HG02571 (cell line): Measurements from ENCODE around the gene COG4.
A peak's percentile ranks its signal among the peaks of the same experiment; 100 is the strongest.
"Not testable (repeated sequence)": the region's sequence is repeated elsewhere in the genome, so short reads cannot be mapped to it uniquely, and the experiment has no call there.

Source experiments
- ATAC-seq: cut with Tn5 transposase; IDR thresholded peaks from one replicate; pipeline ENCODE4 v1.9.1; 2021; ENCODE audit warnings: mild to moderate bottlenecking, moderate library complexity; ENCODE audit not compliant: unreplicated experiment

Gene COG4

DNA sequence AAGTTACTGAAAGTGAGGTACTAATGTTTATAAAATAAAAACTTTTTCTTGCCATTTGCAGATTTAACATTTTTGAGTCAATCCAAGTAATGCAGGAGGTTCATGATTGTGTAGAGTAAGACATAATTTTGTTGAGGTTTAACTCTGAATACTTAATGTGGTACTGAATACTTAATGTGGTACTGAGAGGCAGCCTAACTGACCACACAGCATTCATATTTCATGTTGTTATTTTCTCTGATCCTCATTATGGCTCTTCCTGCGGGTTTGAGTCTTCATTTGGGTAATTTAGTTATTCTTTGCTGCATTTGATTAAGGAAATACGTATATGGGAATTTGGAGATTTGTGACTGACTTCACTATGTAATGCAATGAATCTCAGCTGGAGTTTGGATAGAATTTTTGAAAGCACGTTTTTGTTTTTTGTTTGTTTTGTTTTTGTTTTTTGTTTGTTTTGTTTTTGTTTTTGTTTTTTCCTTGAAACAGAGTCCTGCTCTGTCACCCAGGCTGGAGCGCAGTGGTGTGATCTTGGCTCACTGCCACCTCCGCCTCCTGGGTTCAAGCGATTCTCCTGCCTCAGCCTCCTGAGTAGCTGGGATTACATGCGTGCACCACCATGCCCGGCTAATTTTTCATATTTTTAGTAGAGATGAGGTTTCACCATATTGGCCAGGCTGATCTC lies 4.1 kb upstream of the COG4 start:
- ATAC-seq, result no peak

DNA sequence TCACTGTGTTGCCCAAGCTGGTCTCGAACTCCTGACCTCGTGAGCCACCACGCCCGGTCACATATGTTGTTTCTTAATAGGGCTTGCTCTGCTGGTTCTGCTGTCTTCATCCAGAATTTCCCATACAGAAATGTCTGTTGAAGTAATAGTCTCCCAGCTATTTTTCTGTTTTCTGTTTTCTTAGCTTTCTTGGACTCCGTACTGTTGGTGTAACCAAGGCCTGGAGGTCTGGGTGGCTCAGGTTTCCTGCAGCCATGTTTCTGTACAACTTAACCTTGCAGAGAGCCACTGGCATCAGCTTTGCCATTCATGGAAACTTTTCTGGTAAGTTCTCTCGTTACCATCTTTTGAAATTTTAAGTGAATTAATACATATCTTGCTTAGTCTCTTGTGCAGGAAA lies 3.0 kb upstream of the COG4 start:
- ATAC-seq, result no peak

- ATAC-seq, result not testable (repeated sequence)
These were observed 1.1 kb upstream of the COG4 start for GRCh38 chr16:70524399-70524825.

GRCh38 chr16:70523743-70524398 lies 517 bp upstream of the COG4 start, which contains the start of gene SF3B3:
SF3B3 (plus strand) TSS chr16:70523816; CDS start chr16:70526657, 2,841 bp downstream.
- ATAC-seq, result peak; percentile 54

GRCh38 chr16:70522216-70523075 lies 908 bp downstream of the COG4 start:
- ATAC-seq, result no peak

- ATAC-seq, result no peak
These were observed 2.6 kb downstream of the COG4 start for GRCh38 chr16:70520612-70521297.

- ATAC-seq, result no peak
These were observed 10.9 kb downstream of the COG4 start for GRCh38 chr16:70512456-70512855.

DNA sequence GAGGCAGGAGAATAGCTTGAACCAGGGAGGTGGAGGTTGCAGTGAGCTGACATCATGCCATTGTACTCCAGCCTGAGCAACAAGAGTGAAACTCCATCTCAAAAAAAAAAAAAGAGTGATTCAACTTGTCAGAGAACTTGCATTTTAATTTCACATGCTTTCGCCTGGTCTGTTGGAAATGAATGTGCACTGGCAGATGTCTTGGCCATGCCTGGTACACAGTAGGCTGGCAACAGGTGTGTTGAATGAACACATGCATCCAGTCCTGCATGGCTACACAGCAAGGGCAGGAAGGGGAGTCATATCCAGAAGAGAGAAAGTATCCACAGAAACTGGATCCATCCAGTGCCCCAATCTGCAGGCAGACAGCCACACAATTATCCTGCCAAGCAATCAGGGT lies 11.5 kb downstream of the COG4 start:
- no peak for ATAC-seq

GRCh38 chr16:70510216-70510615 lies 13.1 kb downstream of the COG4 start:
- ATAC-seq, result no peak

DNA sequence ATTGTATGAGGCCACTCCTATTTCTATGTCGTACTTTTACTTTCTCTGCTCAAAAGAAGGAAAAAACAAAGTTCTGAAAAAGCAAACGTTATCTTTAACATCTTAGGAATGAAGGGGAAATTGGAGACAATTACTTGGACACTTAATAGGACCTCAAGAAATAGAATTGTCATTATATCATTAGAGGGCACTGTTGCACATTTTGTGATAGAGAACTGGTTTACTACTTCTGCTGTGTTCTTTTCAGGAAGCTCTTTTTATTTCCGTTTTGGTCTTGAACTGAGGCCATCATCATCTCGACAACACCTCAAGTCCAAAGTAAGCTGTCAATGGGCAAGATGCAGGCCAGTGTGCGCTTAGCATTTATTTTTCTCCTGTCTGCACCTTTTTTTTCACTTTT lies 14.6 kb downstream of the COG4 start:
- no peak for ATAC-seq

- no peak for ATAC-seq
These were observed 26.8 kb downstream of the COG4 start for GRCh38 chr16:70496513-70496912.

GRCh38 chr16:70495425-70496182 lies 27.8 kb downstream of the COG4 start:
- ATAC-seq, result no peak

DNA sequence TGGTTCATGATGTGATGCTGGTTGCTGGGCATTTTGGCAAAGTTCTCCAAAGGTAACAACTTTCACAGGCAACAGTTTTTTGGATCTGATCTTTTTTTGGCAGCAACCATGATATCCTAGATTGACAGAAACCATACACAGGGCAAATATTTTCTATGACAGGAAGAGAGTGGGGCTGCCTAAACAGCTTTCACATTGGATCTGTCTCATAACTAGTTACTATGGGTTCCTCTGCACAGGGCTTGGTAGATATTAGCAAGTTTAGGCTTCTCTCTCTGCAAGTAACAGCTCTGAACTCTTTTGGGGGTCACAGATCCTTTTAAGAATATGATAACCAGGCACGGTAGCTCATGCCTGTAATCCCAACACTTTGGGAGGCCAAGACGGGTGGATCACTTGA lies 28.6 kb downstream of the COG4 start:
- ATAC-seq, result no peak

DNA sequence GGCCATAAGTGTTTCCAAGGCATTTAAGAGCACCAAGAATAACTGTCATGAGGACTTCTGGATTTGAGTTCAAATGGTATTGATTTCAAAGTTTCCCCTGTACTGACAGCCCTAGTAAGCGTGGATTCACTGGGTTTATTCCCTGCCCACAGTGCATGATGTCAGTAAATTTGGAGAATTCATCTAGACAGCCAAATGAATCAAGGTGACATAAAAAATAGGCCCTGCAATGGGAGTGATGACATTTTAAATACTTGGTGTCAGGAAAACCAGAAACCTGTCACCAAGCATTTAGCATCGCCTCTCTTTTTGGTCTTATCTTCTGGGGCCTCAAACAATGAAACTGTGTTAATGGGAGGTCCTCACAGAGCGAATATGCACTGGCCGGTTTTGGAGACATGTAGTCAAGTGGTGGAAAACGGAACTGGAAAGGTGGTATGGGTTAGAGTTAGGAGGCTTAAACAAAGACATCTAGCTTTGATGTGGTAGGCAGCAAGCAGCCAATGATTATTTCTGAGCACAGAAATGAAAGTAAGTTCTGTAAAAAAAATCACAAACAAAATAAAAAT lies 29.1 kb downstream of the COG4 start:
- ATAC-seq, result no peak

DNA sequence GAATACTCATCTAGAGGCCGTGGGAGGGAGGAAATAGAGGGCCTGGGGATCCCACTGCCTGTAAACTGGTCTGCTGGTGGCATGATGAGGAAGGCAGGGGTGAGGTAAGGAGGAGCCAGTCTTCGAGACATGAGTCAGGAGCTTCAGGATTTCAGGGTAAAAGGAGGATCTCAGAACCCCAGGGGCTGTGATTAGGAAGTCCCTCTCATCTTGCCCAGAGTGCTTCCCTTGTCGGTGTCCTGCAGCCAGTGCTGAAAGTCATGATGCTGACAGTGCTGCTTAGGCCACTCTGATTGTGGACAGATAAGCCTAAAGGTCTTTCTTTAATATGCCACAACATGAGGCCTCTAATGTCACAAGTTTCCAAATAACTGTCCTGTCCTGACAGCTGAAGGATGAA lies 29.6 kb downstream of the COG4 start:
- no peak for ATAC-seq

GRCh38 chr16:70490261-70490660 lies 33.1 kb downstream of the COG4 start:
- no peak for ATAC-seq

DNA sequence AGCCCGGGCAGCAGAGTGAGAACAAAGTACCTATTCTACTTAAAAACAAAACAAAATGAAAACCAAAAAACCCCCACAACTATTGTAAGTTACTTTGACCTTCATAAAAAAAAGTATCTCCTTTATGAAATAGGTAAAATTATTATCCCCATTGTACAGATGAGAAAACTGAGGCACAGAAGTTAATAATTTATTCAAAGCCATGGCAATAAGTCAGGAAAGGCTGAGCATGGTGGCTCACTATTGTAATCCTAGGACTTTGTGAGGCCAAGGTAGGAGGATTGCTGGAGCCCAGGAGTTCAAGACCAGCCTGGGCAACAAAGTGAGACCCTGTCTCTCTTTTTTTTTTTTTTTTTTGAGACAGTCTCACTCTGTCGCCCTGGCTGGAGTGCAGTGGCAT lies 38.5 kb downstream of the COG4 start:
- ATAC-seq, result no peak

- peak; percentile 68 for ATAC-seq
These were observed 39.9 kb downstream of the COG4 start for GRCh38 chr16:70483426-70483825.

DNA sequence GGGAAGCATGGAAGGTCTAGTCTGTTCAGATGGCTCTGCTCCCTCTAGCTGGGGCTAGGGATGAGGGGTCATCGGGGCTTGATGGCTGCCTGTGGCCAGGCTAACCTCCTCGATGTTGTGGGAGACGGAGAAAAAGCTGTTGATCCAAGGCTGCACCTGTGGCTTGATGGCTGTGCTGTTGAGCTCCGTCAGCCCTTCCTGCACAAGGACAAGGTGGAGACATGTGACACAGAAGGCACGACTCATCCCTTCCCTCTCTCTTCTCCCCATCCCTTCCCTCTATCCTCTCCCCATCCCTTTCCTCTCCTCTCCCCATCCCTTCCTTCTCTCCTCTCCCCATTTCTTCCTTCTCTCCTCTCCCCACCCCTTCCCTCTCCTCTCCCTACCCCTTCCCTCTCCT lies 40.7 kb downstream of the COG4 start:
- no peak for ATAC-seq

DNA sequence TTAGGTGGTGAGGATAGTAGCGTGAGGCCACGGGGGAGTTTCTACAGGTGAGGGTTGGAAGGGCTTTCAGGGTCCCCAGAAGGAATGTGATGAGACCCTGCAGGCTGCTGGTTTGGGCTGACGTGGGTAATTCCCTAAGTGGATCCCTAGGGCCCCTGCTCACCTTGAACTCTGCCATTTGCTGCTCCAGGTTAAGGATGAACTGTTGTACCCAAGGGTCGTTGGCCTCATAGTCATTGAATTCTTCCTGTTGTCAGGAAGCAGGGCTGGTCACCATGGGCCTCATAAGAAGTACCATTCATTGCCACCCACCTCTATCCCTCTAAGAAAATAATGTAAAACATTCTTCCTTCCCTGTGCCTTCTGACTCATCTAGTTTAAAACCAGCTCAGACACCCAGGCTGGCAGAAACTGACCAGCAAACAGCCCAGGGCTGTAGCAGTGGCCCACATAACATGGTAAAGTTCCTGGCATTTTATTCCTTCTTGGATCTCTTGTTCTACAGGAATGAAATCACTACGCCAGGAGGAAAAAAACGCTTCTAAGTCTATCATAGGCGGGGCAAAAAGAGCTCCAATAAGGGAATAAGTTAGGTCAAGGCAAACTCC lies 41.3 kb downstream of the COG4 start:
- ATAC-seq, result no peak
